H9 (cell line): Measurements from ENCODE around the gene WBP2. TPM values are rescaled to one million over a fixed set of nuclear protein-coding genes. Genes with fewer than 3 reads are reported as not detected.

ENCODE experiments used
- DNase-seq: peaks from one replicate; pipeline ENCODE4 v3.0.0-alpha.2; 2017
- H2AFZ ChIP-seq: one replicate; pipeline ENCODE4 v1.6.1; 2013; ENCODE audit warnings: mild to moderate bottlenecking, low read length, control low read depth, moderate library complexity
- H2AK5ac ChIP-seq: 2 replicates; pipeline ENCODE4 v1.6.1; 2013; ENCODE audit warnings: low read length, control low read depth, mixed read lengths; ENCODE audit not compliant: insufficient read length
- H2BK120ac ChIP-seq: one replicate; pipeline ENCODE4 v1.6.1; 2013; ENCODE audit warnings: low read depth, mild to moderate bottlenecking, low read length, control low read depth, inconsistent platforms; ENCODE audit not compliant: poor library complexity, severe bottlenecking
- H2BK12ac ChIP-seq: 2 replicates; pipeline ENCODE4 v1.6.1; 2013; ENCODE audit warnings: low read length, control low read depth, mixed read lengths, low read depth; ENCODE audit not compliant: insufficient read length
- H2BK15ac ChIP-seq: 2 replicates; pipeline ENCODE4 v1.6.1; 2013; ENCODE audit warnings: low read depth, low read length, control low read depth
- H2BK20ac ChIP-seq: one replicate; pipeline ENCODE4 v1.6.1; 2013; ENCODE audit warnings: low read depth, mild to moderate bottlenecking, low read length, control low read depth, inconsistent platforms; ENCODE audit not compliant: poor library complexity, severe bottlenecking
- H2BK5ac ChIP-seq: 2 replicates; pipeline ENCODE4 v1.6.1; 2013; ENCODE audit warnings: low read length, control low read depth, mixed read lengths; ENCODE audit not compliant: insufficient read length
- H3K14ac ChIP-seq: 2 replicates; pipeline ENCODE4 v1.6.1; 2013; ENCODE audit warnings: low read length, control low read depth; ENCODE audit not compliant: insufficient read depth
- H3K18ac ChIP-seq: 2 replicates; pipeline ENCODE4 v1.6.1; 2013; ENCODE audit warnings: low read depth, mild to moderate bottlenecking, mixed read lengths, low read length, control low read depth; ENCODE audit not compliant: insufficient read length
- H3K23ac ChIP-seq: 2 replicates; pipeline ENCODE4 v1.6.1; 2013; ENCODE audit warnings: low read length, control low read depth, mixed read lengths, low read depth; ENCODE audit not compliant: insufficient read length
- H3K23me2 ChIP-seq: 2 replicates; pipeline ENCODE4 v1.6.1; 2013; ENCODE audit warnings: low read depth, mild to moderate bottlenecking, mixed read lengths, low read length, control low read depth; ENCODE audit not compliant: insufficient read length, poor library complexity, severe bottlenecking
- H3K27ac ChIP-seq: 2 replicates; pipeline ENCODE4 v1.5.1; 2013; ENCODE audit warnings: low read length, control low read depth, mixed read lengths, low read depth; ENCODE audit not compliant: insufficient read length
- H3K27me3 ChIP-seq: 2 replicates; pipeline ENCODE4 v1.6.1; 2013; ENCODE audit warnings: low read length, control low read depth, inconsistent platforms; ENCODE audit not compliant: insufficient read depth
- H3K4ac ChIP-seq: 2 replicates; pipeline ENCODE4 v1.6.1; 2013; ENCODE audit warnings: low read depth, mild to moderate bottlenecking, control low read depth, inconsistent platforms, low read length, moderate library complexity
- H3K4me1 ChIP-seq: 2 replicates; pipeline ENCODE4 v1.6.1; 2013; ENCODE audit warnings: low read length, control low read depth, inconsistent platforms; ENCODE audit not compliant: insufficient read depth
- H3K4me2 ChIP-seq: 2 replicates; pipeline ENCODE4 v1.6.1; 2013; ENCODE audit warnings: low read length, control low read depth, mixed read lengths; ENCODE audit not compliant: insufficient read length, insufficient read depth
- H3K56ac ChIP-seq: 2 replicates; pipeline ENCODE4 v1.6.1; 2013; ENCODE audit warnings: low read depth, mild to moderate bottlenecking, mixed read lengths, low read length, control low read depth; ENCODE audit not compliant: insufficient read length
- H3K79me1 ChIP-seq: 2 replicates; pipeline ENCODE4 v1.6.1; 2013; ENCODE audit warnings: low read depth, mild to moderate bottlenecking, moderate library complexity, low read length, control low read depth, inconsistent platforms; ENCODE audit not compliant: insufficient read depth, poor library complexity, severe bottlenecking
- H3K79me2 ChIP-seq: 2 replicates; pipeline ENCODE4 v1.6.1; 2013; ENCODE audit warnings: low read length, control low read depth, inconsistent platforms; ENCODE audit not compliant: insufficient read depth
- H3K9ac ChIP-seq: 2 replicates; pipeline ENCODE4 v1.6.1; 2013; ENCODE audit warnings: low read length, control low read depth, mixed read lengths; ENCODE audit not compliant: insufficient read length; ENCODE audit errors: extremely low read depth
- H3K9me3 ChIP-seq: one replicate; pipeline ENCODE4 v1.6.1; 2013; ENCODE audit warnings: low read depth, low read length, inconsistent platforms; ENCODE audit not compliant: control insufficient read depth
- H3T11ph ChIP-seq: one replicate; pipeline ENCODE4 v1.6.1; 2013; ENCODE audit warnings: mild to moderate bottlenecking, low read length, control low read depth, inconsistent platforms
- H4K20me1 ChIP-seq: one replicate; pipeline ENCODE4 v1.6.1; 2013; ENCODE audit not compliant: control insufficient read depth, insufficient read length, insufficient read depth
- H4K5ac ChIP-seq: 2 replicates; pipeline ENCODE4 v1.6.1; 2013; ENCODE audit warnings: low read depth, mild to moderate bottlenecking, mixed read lengths, low read length, control low read depth; ENCODE audit not compliant: insufficient read length
- H4K8ac ChIP-seq: replicated peaks from 2 replicates; pipeline ENCODE4 v1.6.1; 2013; ENCODE audit warnings: low read length, control low read depth, mixed read lengths, low read depth; ENCODE audit not compliant: insufficient read length
- H4K91ac ChIP-seq: 2 replicates; pipeline ENCODE4 v1.6.1; 2013; ENCODE audit warnings: low read depth, mild to moderate bottlenecking, moderate library complexity, mixed read lengths, low read length, control low read depth; ENCODE audit not compliant: insufficient read length
- H3K27ac Mint-ChIP-seq, 3 experiments: 2 replicates in 2 of 3; 3 replicates in 1 of 3; pipeline ENCODE4 v1.8.0; 2020 to 2021; ENCODE audit warnings: mixed read lengths in 3 of 3, mild to moderate bottlenecking in 1 of 3, moderate library complexity in 1 of 3
- H3K27me3 Mint-ChIP-seq: 2 replicates; pipeline ENCODE4 v1.8.0; 2021; ENCODE audit warnings: low read depth, mild to moderate bottlenecking, moderate library complexity, mixed read lengths
- H3K36me3 Mint-ChIP-seq, 3 experiments: 2 replicates in 2 of 3; 3 replicates in 1 of 3; pipeline ENCODE4 v1.8.0; 2020 to 2021; ENCODE audit warnings: low read depth in 3 of 3, mixed read lengths in 3 of 3; ENCODE audit not compliant: insufficient read depth in 1 of 3
- H3K4me1 Mint-ChIP-seq, 2 experiments: 2 replicates each; pipeline ENCODE4 v1.8.0; 2020; ENCODE audit warnings: mixed read lengths in 2 of 2
- H3K4me3 Mint-ChIP-seq, 2 experiments: 2 replicates in 1 of 2; 3 replicates in 1 of 2; pipeline ENCODE4 v1.8.0; 2020 to 2021; ENCODE audit warnings: mild to moderate bottlenecking in 2 of 2, mixed read lengths in 2 of 2, moderate library complexity in 1 of 2
- H3K9me3 Mint-ChIP-seq, 2 experiments: 2 replicates in 1 of 2; 3 replicates in 1 of 2; pipeline ENCODE4 v1.8.0; 2020; ENCODE audit warnings: mild to moderate bottlenecking in 2 of 2, mixed read lengths in 2 of 2, moderate library complexity in 1 of 2
- CTCF ChIP-seq: fragments of 200-600 bp; sonication (generic); conservative IDR thresholded peaks from 3 replicates; pipeline ENCODE4 v1.8.0; 2021; ENCODE audit warnings: antibody characterized with exemption, mild to moderate bottlenecking
- WGBS: extraction: QIAGEN DNeasy Blood & Tissue Kit; methylation state at CpG from one replicate; pipeline ENCODE4 v1.1.7; 2013; ENCODE audit warnings: missing lambda C conversion rate, low lambda C conversion rate, mixed read lengths; ENCODE audit not compliant: insufficient read length; ENCODE audit errors: extremely low coverage; 5-methylcytosine and 5-hydroxymethylcytosine counted together
- total RNA-seq: library from RNA; stranded (reverse); gene quantifications from 2 replicates; pipeline ENCODE4 v1.2.1, GENCODE V29; 2021

Gene WBP2
- total RNA-seq, 1 experiment from 2014 or later: 63.2 TPM

- no CpG with 5 or more reads among the region's 12 CpGs for WGBS
- no peak overlapping the region for H3K27ac Mint-ChIP-seq
- no peak overlapping the region for H2AK5ac ChIP-seq
Measured at GRCh38 chr17:75850928-75851692, 4.0 kb downstream of the WBP2 start.

More at GRCh38 chr17:75850928-75851692, 4.0 kb downstream of the WBP2 start:
- Histone ChIP-seq H4K5ac (no peak overlapping the region), H2BK20ac (no peak overlapping the region), H4K8ac (no peak overlapping the region), H3K14ac (no peak overlapping the region), H2AFZ (no peak overlapping the region), H3K79me2 (peaks cover 5% of the 10 kb centered on the region; the same call in 1 of the 2 replicates), H3K79me1 (peaks cover 4% of the 10 kb centered on the region), H2BK120ac (no peak overlapping the region), H4K20me1 (peaks cover 2% of the 10 kb centered on the region), H3K9me3 (no peaks in the 10 kb centered on the region), H3K27ac (no peak overlapping the region), H3K4me1 (peaks cover 5% of the 10 kb centered on the region), H3K4me2 (no peak overlapping the region), H4K91ac (no peak overlapping the region), H3K23ac (no peak overlapping the region), H2BK12ac (no peak overlapping the region), H3K9ac (no peak overlapping the region), H2BK15ac (no peak overlapping the region), H3K27me3 (no peaks in the 10 kb centered on the region), H3T11ph (no peak overlapping the region), H3K4ac (no peak overlapping the region), H3K18ac (no peak overlapping the region), H3K23me2 (peaks cover 2% of the 10 kb centered on the region), H3K56ac (no peak overlapping the region), H2BK5ac (no peak overlapping the region)
- TF ChIP-seq CTCF: no peak
- no peak overlapping the region for H3K4me3 Mint-ChIP-seq
- no peaks in the 10 kb centered on the region for H3K9me3 Mint-ChIP-seq
- peaks cover 22 to 51% (median 48%) of the 10 kb centered on the region in 3 experiments for H3K36me3 Mint-ChIP-seq
- H3K27me3 Mint-ChIP-seq: no peaks in the 10 kb centered on the region
- peaks cover 7 to 10% of the 10 kb centered on the region in 2 experiments for H3K4me1 Mint-ChIP-seq
- DNase-seq: no peak
